Measurements from ENCODE around the gene OLFML2A. TPM values are rescaled to one million over a fixed set of nuclear protein-coding genes. Genes with fewer than 3 reads are reported as not detected.

Gene OLFML2A
- polyA plus RNA-seq, 1 experiment: 2.5 TPM

- no peak for TF ChIP-seq CTCF (IDR thresholded peaks at IDR 0.05; ENCODE audit: insufficient read depth, low read depth, low read length)
- CTCF ChIA-PET: interaction anchor here (1.0 to 2.3 kb wide), 5 partner anchors 13 to 46 kb away, joined by 5 to 15 read pairs (median 9); partner anchors contain the start of genes OLFML2A and WDR38
- POLR2A ChIA-PET: no interaction called here
These were observed 41.7 kb downstream of the OLFML2A start for GRCh38 chr9:124818431-124819281.

GRCh38 chr9:124820698-124821623 lies 44.0 kb downstream of the OLFML2A start:
- H3K36me3 ChIP-seq (ENCODE audit: control insufficient read depth, insufficient read depth, low read length): no peaks in the 10 kb centered on the region
- ChIA-PET POLR2A (no interaction called here), CTCF (interaction anchor here (1.3 kb wide), 1 partner anchor 19 kb away, joined by 3 read pairs; no protein-coding TSS in a partner anchor)
- TF ChIP-seq CTCF (IDR thresholded peaks at IDR 0.05; ENCODE audit: insufficient read depth, low read depth, low read length): no peak
- DNase-seq (ENCODE audit: low read depth): no peak
- H3K27me3 ChIP-seq (ENCODE audit: control insufficient read depth, insufficient read depth, low read length): no peaks in the 10 kb centered on the region
- no peak overlapping the region for H3K4me3 ChIP-seq (ENCODE audit: low read depth, low read length)

More at GRCh38 chr9:124818431-124819281, 41.7 kb downstream of the OLFML2A start:
- Histone ChIP-seq H3K4me3 (ENCODE audit: low read depth, low read length) (no peak overlapping the region), H3K36me3 (ENCODE audit: control insufficient read depth, insufficient read depth, low read length) (no peaks in the 10 kb centered on the region), H3K27me3 (ENCODE audit: control insufficient read depth, insufficient read depth, low read length) (no peaks in the 10 kb centered on the region)
- DNase-seq (ENCODE audit: low read depth): no peak

GRCh38 chr9:124828489-124829333 lies 51.8 kb downstream of the OLFML2A start:
- no peak for TF ChIP-seq CTCF (IDR thresholded peaks at IDR 0.05; ENCODE audit: insufficient read depth, low read depth, low read length)
- H3K4me3 ChIP-seq (ENCODE audit: low read depth, low read length): no peak overlapping the region
- CTCF ChIA-PET: interaction anchor here (1.1 to 36.1 kb wide), 3 partner anchors 24 to 53 kb away, joined by 4 to 1161 read pairs (median 6); partner anchors contain the start of genes NR6A1 and OLFML2A
- POLR2A ChIA-PET: no interaction called here
- no peaks in the 10 kb centered on the region for H3K36me3 ChIP-seq (ENCODE audit: control insufficient read depth, insufficient read depth, low read length)
- DNase-seq (ENCODE audit: low read depth): no peak
- H3K27me3 ChIP-seq (ENCODE audit: control insufficient read depth, insufficient read depth, low read length): 0 out of 2 replicates have a peak, but pooled peaks cover 2% of the 10 kb centered on the region

GRCh38 chr9:124829334-124829669 lies 52.4 kb downstream of the OLFML2A start:
- POLR2A ChIA-PET: no interaction called here
- CTCF ChIA-PET: interaction anchor here (1.1 to 36.1 kb wide), 2 partner anchors 23 to 53 kb away, joined by 6 to 1161 read pairs; partner anchors contain the start of genes NR6A1 and OLFML2A

More at GRCh38 chr9:124829334-124829669, 52.4 kb downstream of the OLFML2A start:
- DNase-seq (ENCODE audit: low read depth): no peak
- Histone ChIP-seq H3K4me3 (ENCODE audit: low read depth, low read length) (no peak overlapping the region), H3K27me3 (ENCODE audit: control insufficient read depth, insufficient read depth, low read length) (0 out of 2 replicates have a peak, but pooled peaks cover 2% of the 10 kb centered on the region), H3K36me3 (ENCODE audit: control insufficient read depth, insufficient read depth, low read length) (no peaks in the 10 kb centered on the region)
- no peak for TF ChIP-seq CTCF (IDR thresholded peaks at IDR 0.05; ENCODE audit: insufficient read depth, low read depth, low read length)
